HL-60/S4 treated with retinoic acid at 250 ng/mL for 4 days and 3 days (cell line): Measurements from ENCODE around the gene UVRAG.
"Not testable (repeated sequence)": the region's sequence is repeated elsewhere in the genome, so short reads cannot be mapped to it uniquely, and the experiment has no call there.

Source experiments
- in situ Hi-C: fragments of 300-500 bp; cut with MboI; formaldehyde crosslinking; loops from 2 replicates; pipeline ENCODE4 v1.7.0; 2022; ENCODE audit warnings: low sequenced_read_pairs

The UVRAG gene

DNA sequence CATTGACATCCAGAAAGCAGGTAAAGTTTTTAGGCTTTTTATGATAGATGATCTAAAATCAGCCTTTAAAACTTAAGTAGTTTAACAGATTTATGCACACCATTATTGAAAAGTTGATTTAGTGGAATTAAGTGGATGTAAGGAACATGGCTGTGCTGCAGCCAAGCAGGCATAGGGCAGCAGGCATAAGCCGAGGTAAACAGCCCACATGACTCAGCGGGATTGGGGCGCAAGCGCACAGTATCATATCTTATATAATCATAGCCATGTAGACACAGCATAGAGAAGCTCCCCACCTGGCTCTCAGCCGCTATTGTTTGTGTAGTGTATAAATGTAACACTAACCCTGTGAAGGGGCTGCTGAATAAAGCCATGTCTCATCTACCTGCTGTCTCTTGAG lies 233.8 kb downstream of the UVRAG start:
- in situ Hi-C loops: no loop called here

GRCh38 chr11:76049511-76049910 lies 234.5 kb downstream of the UVRAG start:
- in situ Hi-C loops: no loop called here

- in situ Hi-C loops: no loop called here
Measured at GRCh38 chr11:76051937-76052336, 236.9 kb downstream of the UVRAG start.

- in situ Hi-C loops: no loop called here
Measured at GRCh38 chr11:76054330-76054729, 239.3 kb downstream of the UVRAG start.

DNA sequence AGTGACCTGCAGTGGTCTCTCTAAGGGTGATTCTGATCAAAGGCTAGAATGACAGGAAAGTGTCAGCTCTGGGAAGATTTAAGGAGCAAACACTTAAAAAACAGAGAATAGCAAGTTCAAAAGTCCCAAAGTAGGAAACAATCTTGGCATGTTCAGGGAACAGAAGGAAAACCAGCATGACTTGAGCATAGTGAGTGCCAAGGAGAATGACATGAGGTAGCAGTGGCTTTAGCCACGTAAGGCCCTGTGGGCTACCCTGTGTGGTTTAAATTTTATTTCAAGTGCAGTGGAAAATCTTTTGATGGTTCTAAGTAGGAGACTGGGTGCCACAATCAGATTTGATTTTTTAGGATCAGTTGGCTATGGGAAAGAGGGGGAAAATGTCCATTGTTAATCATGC lies 241.9 kb downstream of the UVRAG start:
- in situ Hi-C loops: no loop called here

DNA sequence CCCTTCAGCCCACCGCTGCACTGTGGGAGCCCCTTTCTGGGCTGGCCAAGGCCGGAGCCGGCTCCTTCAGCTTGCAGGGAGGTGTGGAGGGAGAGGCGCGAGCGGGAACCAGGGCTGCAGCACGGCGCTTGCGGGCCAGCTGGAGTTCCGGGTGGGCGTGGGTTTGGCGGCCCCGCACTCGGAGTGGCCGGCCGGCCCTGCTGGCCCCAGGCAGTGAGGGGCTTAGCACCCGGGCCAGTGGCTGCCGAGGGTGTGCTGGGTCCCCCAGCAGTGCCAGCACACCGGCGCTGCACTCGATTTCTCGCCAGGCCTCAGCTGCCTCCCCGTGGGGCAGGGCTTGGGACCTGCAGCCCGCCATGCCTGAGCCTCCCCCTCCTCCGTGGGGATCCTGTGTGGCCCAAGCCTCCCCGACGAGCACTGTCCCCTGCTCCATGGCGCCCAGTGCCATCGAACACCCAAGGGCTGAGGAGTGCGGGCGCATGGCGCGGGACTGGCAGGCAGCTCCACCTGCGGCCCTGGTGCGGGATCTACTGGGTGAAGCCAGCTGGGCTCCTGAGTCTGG lies 245.5 kb downstream of the UVRAG start:
- in situ Hi-C loops: not testable (repeated sequence)

DNA sequence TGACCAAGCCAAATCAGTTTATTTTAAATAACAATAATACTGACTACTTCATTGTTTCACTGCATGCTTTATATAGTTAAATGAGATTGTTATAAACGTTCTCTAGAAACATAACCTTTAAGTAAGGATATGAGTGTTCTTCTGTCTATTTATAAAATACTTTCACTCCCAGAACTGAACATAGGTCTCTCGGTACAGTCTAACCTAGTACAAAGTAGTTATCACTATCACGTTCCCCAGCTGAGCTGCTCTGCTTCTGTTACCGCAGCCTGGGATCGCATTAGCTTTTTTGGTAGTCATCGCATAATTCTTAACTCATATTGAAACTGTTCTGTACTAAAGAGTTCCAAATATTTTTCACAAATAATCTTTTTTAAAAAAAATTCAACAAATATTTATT lies 247.7 kb downstream of the UVRAG start:
- in situ Hi-C loops: no loop called here

GRCh38 chr11:76064192-76064591 lies 249.2 kb downstream of the UVRAG start:
- in situ Hi-C loops: no loop called here

DNA sequence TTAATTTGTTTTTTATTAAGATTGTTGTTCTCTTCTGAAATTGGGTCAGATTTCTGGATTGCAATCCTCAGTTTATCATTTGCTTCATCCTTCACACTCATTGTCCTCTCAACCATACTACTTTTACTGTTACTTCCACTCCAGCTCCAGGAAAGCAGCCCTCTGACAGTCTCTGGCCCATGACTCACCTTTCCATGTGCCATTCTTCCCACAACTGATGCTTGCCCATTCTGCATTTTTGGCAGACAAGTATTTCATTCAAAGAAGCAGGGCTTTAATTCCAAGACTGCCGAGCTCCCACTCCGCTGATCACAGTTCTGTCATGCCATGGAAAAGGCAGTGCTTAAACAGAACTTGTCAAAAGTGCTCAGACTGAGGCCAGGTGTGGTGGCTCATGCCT lies 252.1 kb downstream of the UVRAG start:
- in situ Hi-C loops: no loop called here

- in situ Hi-C loops: no loop called here
Measured at GRCh38 chr11:76069001-76069400, 254.0 kb downstream of the UVRAG start.

DNA sequence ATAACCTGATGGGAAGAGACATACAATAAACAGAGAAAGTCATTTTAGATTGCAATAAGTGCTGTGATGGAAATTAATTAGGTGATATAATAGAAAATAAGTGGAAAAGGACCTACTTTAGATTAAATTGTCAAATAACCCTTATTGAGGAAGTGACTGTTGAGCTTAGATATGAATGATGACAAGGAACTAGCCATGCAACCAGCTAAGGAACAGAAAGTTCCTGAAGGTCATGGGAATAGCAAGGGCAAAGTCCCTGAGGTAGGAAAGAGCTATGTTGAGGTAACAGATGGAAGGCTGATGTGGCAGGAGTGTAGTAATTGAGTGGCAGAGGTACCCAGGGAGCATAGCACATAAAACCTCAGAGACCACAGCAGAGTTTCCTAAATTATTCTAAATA lies 256.1 kb downstream of the UVRAG start:
- in situ Hi-C loops: no loop called here

DNA sequence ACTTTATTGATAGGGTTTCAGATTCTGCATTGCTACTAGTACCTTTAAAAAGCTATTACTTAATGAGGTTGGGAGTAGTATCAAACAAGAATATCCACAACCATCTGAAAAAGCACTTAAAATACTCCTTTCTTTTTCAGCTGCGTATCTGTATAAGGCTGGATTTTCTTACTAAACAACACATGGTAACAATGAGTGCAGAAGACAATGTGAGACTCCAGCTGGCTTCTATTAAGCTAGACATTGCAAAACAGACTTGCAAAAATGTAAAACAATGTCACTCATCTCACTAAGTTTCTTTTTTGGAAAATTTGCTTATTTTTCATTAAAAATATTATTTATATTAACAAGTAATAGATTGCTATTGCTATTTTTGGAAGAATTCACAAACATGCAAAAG lies 258.7 kb downstream of the UVRAG start:
- in situ Hi-C loops: no loop called here

GRCh38 chr11:76074148-76075095 lies 259.4 kb downstream of the UVRAG start:
- in situ Hi-C loops: no loop called here

DNA sequence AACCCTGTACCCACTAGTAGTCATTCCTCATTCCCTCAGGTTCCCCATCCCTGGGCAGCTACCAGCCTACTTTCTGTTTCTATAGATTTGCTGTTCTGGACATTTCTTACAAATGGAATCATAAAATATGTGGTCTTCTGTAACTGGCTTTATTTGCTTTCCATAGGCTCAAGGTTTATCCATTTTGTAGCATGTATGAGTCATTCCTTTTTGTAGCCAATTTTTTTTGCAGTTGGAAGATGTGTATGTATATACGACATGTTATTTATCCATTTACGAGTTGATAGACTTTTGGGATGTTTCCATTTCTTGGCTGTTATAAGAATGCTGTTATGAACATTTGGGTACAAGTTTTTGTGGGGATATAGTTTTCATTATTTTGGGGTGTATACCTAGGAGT lies 260.7 kb downstream of the UVRAG start:
- in situ Hi-C loops: no loop called here

DNA sequence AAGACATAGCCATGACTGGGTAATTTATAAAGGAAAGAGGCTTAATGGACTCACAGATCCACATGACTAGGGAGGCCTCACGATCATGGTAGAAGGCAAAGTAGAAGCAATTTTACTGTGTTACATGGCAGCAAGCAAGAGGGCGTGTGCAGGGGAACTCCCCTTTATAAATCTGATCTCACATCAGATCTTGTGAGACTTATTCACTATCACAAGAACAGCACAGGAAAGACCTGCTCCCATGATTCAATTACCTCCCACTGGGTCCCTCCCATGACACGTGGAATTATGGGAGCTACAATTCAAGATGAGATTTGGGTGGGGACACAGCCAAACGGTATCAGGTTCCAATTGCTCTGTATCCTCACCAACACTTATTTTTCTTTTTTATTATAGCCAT lies 261.2 kb downstream of the UVRAG start:
- in situ Hi-C loops: not testable (repeated sequence)

DNA sequence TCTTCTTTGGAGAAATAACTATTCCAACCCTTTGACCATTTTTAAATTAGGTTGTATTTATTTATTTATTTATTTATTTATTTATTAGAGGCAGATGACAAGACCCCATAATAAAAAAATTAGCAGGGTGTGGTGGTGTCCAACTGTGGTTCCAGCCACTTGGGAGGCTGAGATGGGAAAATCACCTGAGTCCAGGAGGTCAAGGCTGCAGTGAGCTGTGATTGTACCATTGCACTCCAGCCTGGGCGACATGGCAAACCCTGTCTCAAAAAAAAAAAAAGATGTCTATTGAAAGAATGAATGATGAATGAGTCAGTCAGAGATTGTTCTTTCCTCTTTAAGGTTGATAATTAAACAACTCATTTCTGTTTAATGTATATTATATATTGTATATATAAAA lies 261.7 kb downstream of the UVRAG start:
- in situ Hi-C loops: no loop called here

DNA sequence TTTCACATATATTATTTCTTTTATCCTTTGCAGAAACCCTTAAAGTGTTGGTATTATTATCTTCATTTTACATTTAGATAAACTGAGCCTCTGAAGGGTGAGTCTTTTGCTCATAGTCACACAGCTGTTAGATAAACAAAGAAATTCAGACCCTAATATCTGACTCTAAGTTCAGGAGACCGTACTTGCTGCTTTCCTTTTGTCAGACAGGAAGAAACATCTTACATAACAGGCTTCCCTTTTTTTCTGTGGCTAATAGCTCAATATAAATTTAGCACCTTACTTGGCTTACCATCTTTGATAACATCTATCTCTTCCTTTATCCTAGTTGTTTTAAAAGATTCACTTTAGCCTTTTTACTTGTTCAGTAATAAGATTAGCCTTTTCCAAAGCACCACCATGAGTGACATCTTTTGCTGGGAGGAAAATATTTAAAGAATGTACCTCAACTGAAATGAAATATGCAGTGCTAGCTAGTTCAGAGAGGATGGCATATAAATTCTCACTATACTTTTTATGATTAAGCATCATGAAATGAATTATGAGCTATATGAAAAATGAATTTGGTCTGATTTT lies 262.7 kb downstream of the UVRAG start:
- in situ Hi-C loops: no loop called here

GRCh38 chr11:76081084-76081483 lies 266.1 kb downstream of the UVRAG start:
- in situ Hi-C loops: not testable (repeated sequence)

- in situ Hi-C loops: no loop called here
Measured at GRCh38 chr11:76083563-76084451, 268.8 kb downstream of the UVRAG start.

DNA sequence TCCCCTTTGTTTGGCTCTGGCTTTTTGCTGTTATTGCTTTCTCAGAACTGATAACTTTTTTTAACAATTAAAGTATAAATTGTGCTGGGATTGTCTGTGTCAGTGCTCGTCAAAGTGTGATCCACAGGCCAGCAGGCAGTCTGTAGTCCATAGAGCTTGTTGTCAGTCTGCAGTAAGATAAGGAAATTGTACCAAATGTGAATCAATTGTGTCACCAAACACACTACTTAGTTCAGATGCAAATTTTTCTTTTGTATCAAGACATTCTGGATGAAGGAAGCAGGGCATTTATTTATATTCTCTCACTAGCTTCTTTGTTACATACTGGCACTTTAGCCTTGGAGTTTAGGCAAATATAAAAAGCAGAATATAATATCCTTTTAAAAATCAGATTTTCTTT lies 270.3 kb downstream of the UVRAG start:
- in situ Hi-C loops: no loop called here
